GM23338 (cell line): ENCODE data around the gene PLEKHN1. TPM values are rescaled to one million over a fixed set of nuclear protein-coding genes. Genes with fewer than 3 reads are reported as not detected.
A peak's percentile ranks its signal among the peaks of the same experiment; 100 is the strongest.

Source experiments
- ATAC-seq: fragments of 200-7000 bp; cut with Tn5 transposase; 3 replicates; pipeline ENCODE4 v1.9.1; 2020
- DNase-seq: peaks from one replicate; pipeline ENCODE4 v3.0.0-alpha.2; 2015; ENCODE audit warnings: low spot score
- H2AFZ ChIP-seq: fragments of 200-600 bp; sonication (generic); 2 replicates; pipeline ENCODE4 v1.8.0; 2016; ENCODE audit warnings: antibody characterized with exemption, mild to moderate bottlenecking, moderate library complexity
- H3F3A ChIP-seq: fragments of 200-600 bp; sonication (generic); replicated peaks from 2 replicates; pipeline ENCODE4 v1.8.0; 2017; ENCODE audit warnings: antibody characterized with exemption, mixed run types, low read depth
- H3K27ac ChIP-seq: fragments of 200-600 bp; sonication (generic); 2 replicates; pipeline ENCODE4 v1.6.1; 2016; ENCODE audit warnings: low read depth
- H3K27me3 ChIP-seq: fragments of 200-600 bp; sonication (generic); 2 replicates; pipeline ENCODE4 v1.8.0; 2016; ENCODE audit warnings: mild to moderate bottlenecking, mixed run types, moderate library complexity; ENCODE audit not compliant: insufficient read depth
- H3K36me3 ChIP-seq: fragments of 200-600 bp; sonication (generic); 2 replicates; pipeline ENCODE4 v1.8.0; 2016; ENCODE audit warnings: mild to moderate bottlenecking; ENCODE audit not compliant: insufficient read depth
- H3K4me1 ChIP-seq: fragments of 200-600 bp; sonication (generic); 2 replicates; pipeline ENCODE4 v1.8.0; 2016; ENCODE audit warnings: mild to moderate bottlenecking, moderate library complexity; ENCODE audit not compliant: insufficient read depth
- H3K4me2 ChIP-seq: fragments of 200-600 bp; sonication (generic); 2 replicates; pipeline ENCODE4 v1.7.1; 2017; ENCODE audit warnings: mixed run types
- H3K4me3 ChIP-seq: fragments of 200-600 bp; sonication (generic); 2 replicates; pipeline ENCODE4 v1.6.1; 2016; ENCODE audit warnings: mixed run types
- H3K79me2 ChIP-seq: fragments of 200-600 bp; sonication (generic); replicated peaks from 2 replicates; pipeline ENCODE4 v1.8.0; 2017; ENCODE audit warnings: mild to moderate bottlenecking; ENCODE audit not compliant: insufficient read depth
- H3K9me2 ChIP-seq: fragments of 200-600 bp; sonication (generic); 2 replicates; pipeline ENCODE4 v1.8.0; 2017; ENCODE audit not compliant: insufficient read depth
- H4K20me1 ChIP-seq: fragments of 200-600 bp; sonication (generic); replicated peaks from 2 replicates; pipeline ENCODE4 v1.8.0; 2017; ENCODE audit warnings: mild to moderate bottlenecking; ENCODE audit not compliant: insufficient read depth
- H3K27ac Mint-ChIP-seq: 2 replicates; pipeline ENCODE4 v1.8.0; 2020; ENCODE audit warnings: inconsistent platforms, mild to moderate bottlenecking, moderate library complexity, mixed read lengths
- H3K27me3 Mint-ChIP-seq: 3 replicates; pipeline ENCODE4 v1.8.0; 2022; ENCODE audit warnings: low read depth, mild to moderate bottlenecking, moderate library complexity, mixed read lengths, inconsistent platforms; ENCODE audit not compliant: insufficient read depth, poor library complexity
- H3K36me3 Mint-ChIP-seq: 3 replicates; pipeline ENCODE4 v1.8.0; 2021; ENCODE audit warnings: low read depth, mild to moderate bottlenecking, inconsistent platforms, moderate library complexity, mixed read lengths
- H3K4me1 Mint-ChIP-seq: 3 replicates; pipeline ENCODE4 v1.8.0; 2020; ENCODE audit warnings: mild to moderate bottlenecking, inconsistent platforms, mixed read lengths
- H3K4me3 Mint-ChIP-seq: 3 replicates; pipeline ENCODE4 v1.8.0; 2021; ENCODE audit warnings: moderate library complexity, mild to moderate bottlenecking, inconsistent platforms, mixed read lengths
- H3K9me3 Mint-ChIP-seq: 3 replicates; pipeline ENCODE4 v1.8.0; 2020; ENCODE audit warnings: moderate library complexity, mild to moderate bottlenecking, inconsistent platforms, mixed read lengths
- CREB1 ChIP-seq: fragments of 250-450 bp; sonication (Bioruptor Pico); IDR thresholded peaks from 2 replicates; pipeline ENCODE4 v1.5.0; 2020; ENCODE audit warnings: low read depth, mild to moderate bottlenecking, moderate library complexity
- CTCF ChIP-seq, 2 experiments: fragments of 200-600 bp in 1 of 2; sonication (generic) in 1 of 2; conservative IDR thresholded peaks; 2 replicates each; pipeline versions ENCODE4 v1.5.1 to v1.6.1; 2016 to 2017; ENCODE audit warnings: antibody characterized with exemption in 2 of 2, low read depth in 2 of 2, mild to moderate bottlenecking in 2 of 2, moderate library complexity in 1 of 2
- EZH2 ChIP-seq: fragments of 200-600 bp; sonication (generic); IDR thresholded peaks from one replicate; pipeline ENCODE4 v1.8.0; 2017; ENCODE audit warnings: antibody characterized with exemption, mild to moderate bottlenecking, low read depth; ENCODE audit not compliant: unreplicated experiment
- EZH2phosphoT487 ChIP-seq: fragments of 200-600 bp; sonication (generic); IDR thresholded peaks from one replicate; pipeline ENCODE4 v1.8.1; 2018; ENCODE audit warnings: antibody characterized with exemption; ENCODE audit not compliant: unreplicated experiment
- JUNB ChIP-seq: IDR thresholded peaks from one replicate; pipeline ENCODE4 v1.6.1; 2016; ENCODE audit warnings: antibody characterized with exemption; ENCODE audit not compliant: unreplicated experiment
- POLR2AphosphoS5 ChIP-seq: IDR thresholded peaks from 2 replicates; pipeline ENCODE4 v1.6.1; 2016; ENCODE audit warnings: antibody characterized with exemption, low read depth
- STAT1 ChIP-seq: IDR thresholded peaks from one replicate; pipeline ENCODE4 v1.6.1; 2016; ENCODE audit warnings: antibody characterized with exemption; ENCODE audit not compliant: unreplicated experiment
- ZNF114 ChIP-seq: fragments of 250-450 bp; sonication (Bioruptor Pico); IDR thresholded peaks from 2 replicates; pipeline ENCODE4 v1.5.0; 2020; ENCODE audit warnings: mild to moderate bottlenecking, moderate library complexity
- ZNF331 ChIP-seq: fragments of 250-450 bp; sonication (Bioruptor Pico); IDR thresholded peaks from 2 replicates; pipeline ENCODE4 v1.5.0; 2020; ENCODE audit warnings: low read depth, mild to moderate bottlenecking, moderate library complexity
- polyA plus RNA-seq: library from polyadenylated mRNA; unstranded; fragments of >200 nt; fragmentation: Nextera tagmentation; extraction: Ambion mirVana; gene quantifications from 2 replicates; pipeline ENCODE4 v1.2.1, GENCODE V29; 2016
- total RNA-seq: library from RNA; depleted of rRNA; stranded (reverse); fragments of >200 nt; shearing (Covaris generic); gene quantifications from 2 replicates; pipeline ENCODE4 v1.2.3, GENCODE V29; 2014
- TF ChIP-seq, protein P1 (sequence below): IDR thresholded peaks from 2 replicates; pipeline ENCODE4 v1.6.1; 2016; ENCODE audit warnings: antibody characterized with exemption

Gene PLEKHN1
- total and polyA plus RNA-seq, 2 experiments from 2014 or later = 1.4 to 3.3 TPM

GRCh38 chr1:921011-921837, 45.1 kb upstream of the PLEKHN1 start:
- Mint-ChIP-seq H3K27ac (no peak overlapping the region), H3K4me1 (peaks cover 18% of the 10 kb centered on the region)
- peaks cover 8% of the 10 kb centered on the region; the same call in 1 of the 2 replicates for H3K4me1 ChIP-seq

DNA sequence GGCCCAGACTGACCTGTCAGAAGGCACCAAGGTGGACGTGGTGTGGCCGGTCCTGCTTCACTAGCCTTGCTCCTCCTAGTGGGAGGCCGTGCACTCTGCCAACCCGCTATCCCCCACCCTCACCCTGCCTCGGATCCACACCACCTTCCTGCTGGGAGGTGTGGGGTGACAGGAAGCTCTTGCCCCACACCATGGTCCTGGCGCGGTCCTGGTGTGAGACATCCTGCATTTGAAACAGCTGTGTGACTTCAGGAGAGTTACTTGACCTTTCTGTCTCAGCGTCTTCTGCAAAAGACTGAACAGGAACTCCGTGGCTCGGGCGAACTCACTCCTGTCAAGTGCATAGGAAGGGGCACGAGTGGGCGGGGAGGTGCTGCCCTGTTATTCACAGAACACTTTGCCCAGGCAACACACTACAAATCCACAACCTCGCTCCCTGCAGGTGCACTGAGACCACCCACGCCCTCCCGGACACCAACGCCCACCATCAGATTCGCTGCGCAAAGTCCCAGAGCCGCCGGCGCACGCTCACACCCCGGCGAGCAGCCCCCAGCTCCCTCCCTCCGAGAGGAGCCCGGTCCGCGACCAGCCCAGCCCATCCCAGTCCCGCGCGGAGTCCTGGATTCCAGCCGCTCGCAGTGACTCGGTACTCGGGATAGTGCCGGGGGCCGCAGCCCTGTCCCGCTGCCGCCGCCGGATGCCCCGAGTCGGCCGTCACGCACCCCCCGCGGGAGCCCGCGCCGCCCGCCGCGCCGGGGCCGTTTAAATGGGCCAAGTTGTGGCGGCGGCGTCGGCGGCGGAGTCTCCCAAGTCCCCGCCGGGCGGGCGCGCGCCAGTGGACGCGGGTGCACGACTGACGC, 42.9 kb upstream of the PLEKHN1 start, which contains the start of gene SAMD11:
SAMD11 (plus strand) TSS at position 793 of the 860 bp plus-strand sequence. CDS start 509 bp downstream, outside the sequence.
- H3F3A ChIP-seq = no peaks in the 10 kb centered on the region
- peak within 1 kb of the TSS; percentile 78; the same call in 1 of the 2 replicates for H2AFZ ChIP-seq
- Mint-ChIP-seq H3K27ac (no peak within 1 kb of the TSS), H3K36me3 (no peaks in the 10 kb centered on the region), H3K27me3 (peaks cover 80% of the 10 kb centered on the region), H3K4me3 (peak within 1 kb of the TSS; percentile 73), H3K9me3 (no peaks in the 10 kb centered on the region), H3K4me1 (peaks cover 22% of the 10 kb centered on the region)
- peak; percentile 12 for ATAC-seq
- no peaks in the 10 kb centered on the region for H3K36me3 ChIP-seq
- no peak within 1 kb of the TSS for H3K27ac ChIP-seq
- peak within 1 kb of the TSS; percentile 90 for H3K4me2 ChIP-seq
- H4K20me1 ChIP-seq = no peaks in the 10 kb centered on the region; the same call in none of the 2 replicates
- H3K27me3 ChIP-seq = peaks cover 100% of the 10 kb centered on the region
- H3K4me1 ChIP-seq = peaks cover 9% of the 10 kb centered on the region; the same call in 1 of the 2 replicates
- peak within 1 kb of the TSS; percentile 58 for H3K4me3 ChIP-seq
- H3K79me2 ChIP-seq = no peaks in the 10 kb centered on the region
- peak; percentile 71 for DNase-seq
- H3K9me2 ChIP-seq = no peaks in the 10 kb centered on the region
- TF ChIP-seq, protein P1, sequence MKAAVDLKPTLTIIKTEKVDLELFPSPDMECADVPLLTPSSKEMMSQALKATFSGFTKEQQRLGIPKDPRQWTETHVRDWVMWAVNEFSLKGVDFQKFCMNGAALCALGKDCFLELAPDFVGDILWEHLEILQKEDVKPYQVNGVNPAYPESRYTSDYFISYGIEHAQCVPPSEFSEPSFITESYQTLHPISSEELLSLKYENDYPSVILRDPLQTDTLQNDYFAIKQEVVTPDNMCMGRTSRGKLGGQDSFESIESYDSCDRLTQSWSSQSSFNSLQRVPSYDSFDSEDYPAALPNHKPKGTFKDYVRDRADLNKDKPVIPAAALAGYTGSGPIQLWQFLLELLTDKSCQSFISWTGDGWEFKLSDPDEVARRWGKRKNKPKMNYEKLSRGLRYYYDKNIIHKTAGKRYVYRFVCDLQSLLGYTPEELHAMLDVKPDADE = no peak
- TF ChIP-seq CTCF (conservative IDR thresholded peaks at IDR 0.05; ENCODE audit: low read depth in 2 of 2) (no peak), EZH2phosphoT487 (peak; percentile 80), STAT1 (no peak), EZH2 (peak; percentile 73), CREB1 (CRISPR knock-in tag) (no peak), POLR2AphosphoS5 (no peak), ZNF331 (no peak), ZNF114 (CRISPR knock-in tag) (no peak), JUNB (no peak)

More at GRCh38 chr1:921011-921837, 45.1 kb upstream of the PLEKHN1 start:
- Histone ChIP-seq H4K20me1 (no peaks in the 10 kb centered on the region; the same call in none of the 2 replicates), H3K4me3 (peak overlapping the region; percentile 47), H3K4me2 (peak overlapping the region; percentile 73), H3K27ac (no peak overlapping the region), H2AFZ (no peak overlapping the region), H3K27me3 (peaks cover 92% of the 10 kb centered on the region), H3K79me2 (no peaks in the 10 kb centered on the region), H3K9me2 (no peaks in the 10 kb centered on the region), H3K36me3 (no peaks in the 10 kb centered on the region), H3F3A (no peaks in the 10 kb centered on the region)
- TF ChIP-seq CTCF (conservative IDR thresholded peaks at IDR 0.05; ENCODE audit: low read depth in 2 of 2) (peak; percentile 36 to 37; a peak in 3 of 4 replicates), ZNF331 (no peak), EZH2 (peak; percentile 43), ZNF114 (CRISPR knock-in tag) (no peak), EZH2phosphoT487 (peak; percentile 59)
- Mint-ChIP-seq H3K4me3 (peak overlapping the region; percentile 29; the same call in 2 of the 3 replicates), H3K36me3 (no peaks in the 10 kb centered on the region), H3K9me3 (no peaks in the 10 kb centered on the region), H3K27me3 (peaks cover 72% of the 10 kb centered on the region)
- ATAC-seq (peak; percentile 63), DNase-seq (peak; percentile 91)
